Measurements from ENCODE around the gene LPP. TPM values are rescaled to one million over a fixed set of nuclear protein-coding genes. Genes with fewer than 3 reads are reported as not detected.

Gene LPP
- polyA plus RNA-seq, 3 donors = 14.1 to 23.2 (median 15.3) TPM

- no peak overlapping the region for H3K4me3 ChIP-seq (replicated peaks in 1 of 3; ENCODE audit: low read depth in 2 of 3, low read length in 3 of 3)
- H3K27me3 Mint-ChIP-seq (ENCODE audit: low read depth in 3 of 3) = no peaks in the 10 kb centered on the region
- H3K4me2 ChIP-seq (replicated peaks; ENCODE audit: extremely low read depth, low read length, poor library complexity, severe bottlenecking) = no peak overlapping the region
- no peaks in the 10 kb centered on the region for H3K9me3 ChIP-seq (replicated peaks in 1 of 2; ENCODE audit: control insufficient read depth in 1 of 2, insufficient read depth in 1 of 2, low read length in 2 of 2)
- 63% methylated on average over 5 of the region's 6 CpGs for WGBS (ENCODE audit: insufficient coverage)
- DNase-seq = peak; percentile 18 to 33 (median 29)
- H3K27ac Mint-ChIP-seq = peak overlapping the region in 6 of 7 donors; percentile 51 to 80 (median 66)
- H3K27ac ChIP-seq (ENCODE audit: low read depth in 1 of 2, low read length in 2 of 2) = no peak overlapping the region
- H3K4me1 ChIP-seq (ENCODE audit: control insufficient read depth in 1 of 2, insufficient read depth in 2 of 2, low read length in 2 of 2) = peaks cover 49 to 65% of the 10 kb centered on the region in 2 donors
- intact Hi-C loops (cut with micrococcal nuclease) = loop anchor here in 1 of 2 donors (10.0 kb wide), 1 partner anchor 152 kb away; no protein-coding TSS in a partner anchor
- H3K9ac ChIP-seq (ENCODE audit: insufficient read depth, low read length, poor library complexity, severe bottlenecking) = no peak overlapping the region
- peak; percentile 33 for TF ChIP-seq CTCF (IDR thresholded peaks at IDR 0.05)
- H3K36me3 Mint-ChIP-seq = peaks cover 17 to 22% of the 10 kb centered on the region in 2 donors
- no peaks in the 10 kb centered on the region for H3K36me3 ChIP-seq (replicated peaks in 1 of 2; ENCODE audit: control insufficient read depth in 1 of 2, insufficient read depth in 2 of 2, low read length in 2 of 2)
- H2AFZ ChIP-seq (ENCODE audit: insufficient read depth, low read depth, low read length, poor library complexity, severe bottlenecking) = peak overlapping the region; percentile 23
- H3K9me3 Mint-ChIP-seq = peaks cover 0 to 2% (median 0%) of the 10 kb centered on the region in 7 donors
- H3K79me2 ChIP-seq (ENCODE audit: insufficient read depth, low read length) = no peaks in the 10 kb centered on the region
- peak overlapping the region in 1 of 2 donors; percentile 33 for H3K4me3 Mint-ChIP-seq
- peaks cover 52% of the 10 kb centered on the region for H3K4me1 Mint-ChIP-seq
- no peaks in the 10 kb centered on the region for H3K27me3 ChIP-seq (ENCODE audit: control insufficient read depth in 2 of 2, insufficient read depth in 2 of 2, low read length in 2 of 2)
- H4K20me1 ChIP-seq (ENCODE audit: insufficient read depth, low read length) = no peaks in the 10 kb centered on the region
These were observed 638.8 kb downstream of the LPP start for GRCh38 chr3:188792793-188793192.

GRCh38 chr3:188796122-188796631, 642.2 kb downstream of the LPP start:
- H3K4me2 ChIP-seq (replicated peaks; ENCODE audit: extremely low read depth, low read length, poor library complexity, severe bottlenecking) = peak overlapping the region; percentile 30
- 0% methylated on average over 1 of the region's 3 CpGs for WGBS (ENCODE audit: insufficient coverage)
- DNase-seq = peak; percentile 85 to 95 (median 92)
- no peak overlapping the region for H2AFZ ChIP-seq (ENCODE audit: insufficient read depth, low read depth, low read length, poor library complexity, severe bottlenecking)
- peak overlapping the region; percentile 80 to 96 (median 90) for H3K27ac Mint-ChIP-seq
- H3K27me3 ChIP-seq (ENCODE audit: control insufficient read depth in 2 of 2, insufficient read depth in 2 of 2, low read length in 2 of 2) = no peaks in the 10 kb centered on the region
- H3K36me3 Mint-ChIP-seq = peaks cover 17 to 26% of the 10 kb centered on the region in 2 donors
- intact Hi-C loops (cut with micrococcal nuclease) = loop anchor here in 1 of 2 donors (10.0 kb wide), 1 partner anchor 149 kb away; no protein-coding TSS in a partner anchor
- H3K9ac ChIP-seq (ENCODE audit: insufficient read depth, low read length, poor library complexity, severe bottlenecking) = no peak overlapping the region
- H3K9me3 Mint-ChIP-seq = peaks cover 0 to 2% (median 0%) of the 10 kb centered on the region in 7 donors
- peaks cover 33 to 48% of the 10 kb centered on the region in 2 donors for H3K4me1 ChIP-seq (ENCODE audit: control insufficient read depth in 1 of 2, insufficient read depth in 2 of 2, low read length in 2 of 2)
- H3K4me1 Mint-ChIP-seq = peaks cover 59% of the 10 kb centered on the region
- H3K4me3 ChIP-seq (replicated peaks in 1 of 3; ENCODE audit: low read depth in 2 of 3, low read length in 3 of 3) = peak overlapping the region in 1 of 3 experiments; percentile 10
- H3K79me2 ChIP-seq (ENCODE audit: insufficient read depth, low read length) = no peaks in the 10 kb centered on the region
- no peaks in the 10 kb centered on the region for H3K36me3 ChIP-seq (replicated peaks in 1 of 2; ENCODE audit: control insufficient read depth in 1 of 2, insufficient read depth in 2 of 2, low read length in 2 of 2)
- no peaks in the 10 kb centered on the region for H3K9me3 ChIP-seq (replicated peaks in 1 of 2; ENCODE audit: control insufficient read depth in 1 of 2, insufficient read depth in 1 of 2, low read length in 2 of 2)
- no peak overlapping the region for H3K4me3 Mint-ChIP-seq
- H3K27ac ChIP-seq (ENCODE audit: low read depth in 1 of 2, low read length in 2 of 2) = peak overlapping the region; percentile 28 to 84
- peaks cover 0 to 2% (median 0%) of the 10 kb centered on the region in 3 donors for H3K27me3 Mint-ChIP-seq (ENCODE audit: low read depth in 3 of 3)
- no peaks in the 10 kb centered on the region for H4K20me1 ChIP-seq (ENCODE audit: insufficient read depth, low read length)
- TF ChIP-seq CTCF (IDR thresholded peaks at IDR 0.05) = no peak

All from CD14-positive monocyte (primary cell).